Measurements from ENCODE around the gene NEDD4L.

DNA sequence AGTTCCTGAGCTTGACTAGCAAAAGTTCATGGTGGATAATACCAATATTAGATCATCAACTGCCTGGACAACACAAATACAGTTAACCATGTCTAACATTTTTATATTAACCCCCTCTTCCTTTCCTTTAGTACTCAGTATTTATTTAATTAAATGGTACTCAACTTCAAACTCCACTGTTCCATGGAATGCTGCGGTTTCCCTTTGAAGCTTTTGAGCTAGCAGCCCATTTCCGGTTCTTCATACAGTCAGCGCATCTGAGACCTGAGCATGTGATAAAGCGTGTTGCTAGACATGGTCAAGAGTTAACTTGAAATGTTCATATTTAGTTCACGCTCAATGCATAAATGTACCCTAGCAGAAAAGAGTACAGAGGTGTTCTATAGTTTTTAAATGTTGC, 306.5 kb downstream of the NEDD4L start:
- TF ChIP-seq, protein P1, sequence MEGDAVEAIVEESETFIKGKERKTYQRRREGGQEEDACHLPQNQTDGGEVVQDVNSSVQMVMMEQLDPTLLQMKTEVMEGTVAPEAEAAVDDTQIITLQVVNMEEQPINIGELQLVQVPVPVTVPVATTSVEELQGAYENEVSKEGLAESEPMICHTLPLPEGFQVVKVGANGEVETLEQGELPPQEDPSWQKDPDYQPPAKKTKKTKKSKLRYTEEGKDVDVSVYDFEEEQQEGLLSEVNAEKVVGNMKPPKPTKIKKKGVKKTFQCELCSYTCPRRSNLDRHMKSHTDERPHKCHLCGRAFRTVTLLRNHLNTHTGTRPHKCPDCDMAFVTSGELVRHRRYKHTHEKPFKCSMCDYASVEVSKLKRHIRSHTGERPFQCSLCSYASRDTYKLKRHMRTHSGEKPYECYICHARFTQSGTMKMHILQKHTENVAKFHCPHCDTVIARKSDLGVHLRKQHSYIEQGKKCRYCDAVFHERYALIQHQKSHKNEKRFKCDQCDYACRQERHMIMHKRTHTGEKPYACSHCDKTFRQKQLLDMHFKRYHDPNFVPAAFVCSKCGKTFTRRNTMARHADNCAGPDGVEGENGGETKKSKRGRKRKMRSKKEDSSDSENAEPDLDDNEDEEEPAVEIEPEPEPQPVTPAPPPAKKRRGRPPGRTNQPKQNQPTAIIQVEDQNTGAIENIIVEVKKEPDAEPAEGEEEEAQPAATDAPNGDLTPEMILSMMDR (IDR thresholded peaks at IDR 0.05), result no peak
- TF ChIP-seq POLR2A (IDR thresholded peaks at IDR 0.05), result no peak

Measured in testis (tissue), 2 donors.